ENCODE results near the gene POM121.
"Not testable (repeated sequence)": the region's sequence is repeated elsewhere in the genome, so short reads cannot be mapped to it uniquely, and the experiment has no call there.

GRCh38 chr7:72963056-72963455 lies 38.2 kb downstream of the POM121 start:
- TF ChIP-seq EP300, POLR2AphosphoS5, CTCF, POLR2A (IDR thresholded peaks at IDR 0.05): not testable (repeated sequence)

All from stomach (tissue), 4 donors.